ENCODE results near the gene PADI3. TPM values are rescaled to one million over a fixed set of nuclear protein-coding genes. Genes with fewer than 3 reads are reported as not detected.

PADI3 gene
- total and polyA plus RNA-seq, 2 of the 8 experiments (the other 6 are each of a cell fraction or from before 2014, with no cell fraction given), result 0.37 to 0.94 TPM

DNA sequence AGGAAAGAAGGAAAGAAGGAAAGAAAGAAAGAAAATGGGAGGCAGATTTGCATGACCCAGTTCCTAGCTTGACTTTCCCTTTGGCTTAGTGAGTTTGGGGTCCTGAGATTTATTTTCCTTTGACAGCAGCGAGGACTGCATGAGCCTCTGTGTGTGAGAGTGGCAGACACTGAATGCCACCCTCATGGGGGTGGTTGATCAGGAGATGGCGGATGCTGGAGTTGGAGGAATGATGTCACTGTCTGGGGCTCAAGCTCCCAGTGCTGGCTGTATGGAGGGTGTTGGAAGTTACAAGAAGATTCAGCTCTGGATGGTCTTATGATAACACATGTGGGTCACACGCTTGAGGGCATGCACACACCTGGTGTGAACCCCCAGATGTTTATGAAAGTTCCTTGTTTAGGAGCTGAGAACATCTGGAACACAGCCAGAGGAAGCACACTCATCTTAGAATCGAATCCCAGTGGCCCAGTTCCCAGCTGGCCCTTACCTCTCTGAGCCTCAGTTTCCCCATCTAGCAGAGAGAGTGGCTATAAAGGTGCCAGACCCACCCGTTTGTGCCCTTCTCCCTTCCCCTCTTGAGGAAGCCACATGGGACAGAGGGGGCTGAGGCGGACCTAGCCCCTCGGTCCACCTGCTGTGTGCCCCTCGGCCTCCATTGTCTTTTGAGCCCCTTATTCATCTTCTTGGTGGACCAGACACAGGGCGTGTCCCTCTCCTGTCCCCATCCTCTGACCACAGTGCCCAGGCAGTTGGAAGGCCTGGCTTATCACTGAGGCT, 64.8 kb downstream of the PADI3 start (continued):
- no peak for TF ChIP-seq ZNF274 (IDR thresholded peaks at IDR 0.05; ENCODE audit: borderline replicate concordance, extremely low read depth, low read length)
- TF ChIP-seq PHF8 (conservative IDR thresholded peaks at IDR 0.05; ENCODE audit: low read depth, low read length), result no peak
- no peak for TF ChIP-seq MAFK (IDR thresholded peaks at IDR 0.05; ENCODE audit: low read depth, low read length)
- TF ChIP-seq YY1 (IDR thresholded peaks at IDR 0.05; ENCODE audit: low read depth, low read length), result no peak

Data from H1 (cell line).